Cardiac fibroblast (primary cell): ENCODE results near the gene ENOX1.

Source experiments
- DNase-seq, 2 donors: peaks; one replicate each; pipeline versions ENCODE4 v3.0.0 to v3.0.0-alpha.2; 2010; ENCODE audit warnings: low read depth in 2 of 2
- H3K4me3 ChIP-seq, 2 donors: replicated peaks in 1 of 2; 1 replicate in 1 of 2; 2 replicates in 1 of 2; pipeline ENCODE4 v1.5.1; 2011; ENCODE audit warnings: low read depth in 2 of 2, low read length in 2 of 2, mild to moderate bottlenecking in 2 of 2, moderate library complexity in 1 of 2
- TF ChIP-seq, protein P1 (sequence below): IDR thresholded peaks from one replicate; pipeline ENCODE4 v1.5.1; 2011; ENCODE audit warnings: low read depth, mild to moderate bottlenecking, low read length, inconsistent platforms

Gene ENOX1

DNA sequence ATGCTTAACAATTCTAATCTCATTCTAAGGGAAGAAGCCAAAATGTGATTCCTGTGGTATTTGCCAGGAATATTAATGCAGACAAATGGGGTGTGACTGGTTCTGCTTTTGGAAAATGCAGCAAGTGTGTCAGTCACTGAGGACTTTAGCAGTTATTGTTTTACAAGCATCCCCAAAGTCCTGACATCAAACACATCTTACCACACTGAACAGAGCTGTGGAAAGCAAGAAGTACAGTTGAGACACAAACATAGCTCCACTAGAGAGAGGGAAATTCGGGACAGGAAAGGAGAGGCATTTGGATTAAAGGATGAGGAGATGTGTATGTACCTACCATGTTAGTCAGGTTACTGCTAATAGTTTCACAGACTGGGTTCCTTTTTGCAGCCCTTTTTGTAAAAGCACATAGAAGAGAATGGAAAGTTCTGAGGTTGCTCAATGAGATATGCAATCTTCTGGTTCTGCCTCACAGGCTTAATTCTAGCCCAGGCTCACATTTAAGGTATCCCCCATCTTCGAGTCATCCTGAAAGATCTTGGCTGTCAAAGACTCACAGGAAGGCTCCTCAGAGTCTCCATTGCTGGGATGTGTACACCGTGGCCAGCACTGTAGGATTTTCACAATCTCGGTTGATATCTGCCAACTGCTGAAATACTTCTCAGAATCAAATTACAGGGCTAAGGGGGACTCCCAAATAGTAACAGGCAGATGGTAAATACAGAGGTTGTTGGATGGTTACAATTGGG lies 446.8 kb downstream of the ENOX1 start:
- no peak overlapping the region for H3K4me3 ChIP-seq
- TF ChIP-seq, protein P1, sequence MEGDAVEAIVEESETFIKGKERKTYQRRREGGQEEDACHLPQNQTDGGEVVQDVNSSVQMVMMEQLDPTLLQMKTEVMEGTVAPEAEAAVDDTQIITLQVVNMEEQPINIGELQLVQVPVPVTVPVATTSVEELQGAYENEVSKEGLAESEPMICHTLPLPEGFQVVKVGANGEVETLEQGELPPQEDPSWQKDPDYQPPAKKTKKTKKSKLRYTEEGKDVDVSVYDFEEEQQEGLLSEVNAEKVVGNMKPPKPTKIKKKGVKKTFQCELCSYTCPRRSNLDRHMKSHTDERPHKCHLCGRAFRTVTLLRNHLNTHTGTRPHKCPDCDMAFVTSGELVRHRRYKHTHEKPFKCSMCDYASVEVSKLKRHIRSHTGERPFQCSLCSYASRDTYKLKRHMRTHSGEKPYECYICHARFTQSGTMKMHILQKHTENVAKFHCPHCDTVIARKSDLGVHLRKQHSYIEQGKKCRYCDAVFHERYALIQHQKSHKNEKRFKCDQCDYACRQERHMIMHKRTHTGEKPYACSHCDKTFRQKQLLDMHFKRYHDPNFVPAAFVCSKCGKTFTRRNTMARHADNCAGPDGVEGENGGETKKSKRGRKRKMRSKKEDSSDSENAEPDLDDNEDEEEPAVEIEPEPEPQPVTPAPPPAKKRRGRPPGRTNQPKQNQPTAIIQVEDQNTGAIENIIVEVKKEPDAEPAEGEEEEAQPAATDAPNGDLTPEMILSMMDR: no peak
- no peak for DNase-seq

DNA sequence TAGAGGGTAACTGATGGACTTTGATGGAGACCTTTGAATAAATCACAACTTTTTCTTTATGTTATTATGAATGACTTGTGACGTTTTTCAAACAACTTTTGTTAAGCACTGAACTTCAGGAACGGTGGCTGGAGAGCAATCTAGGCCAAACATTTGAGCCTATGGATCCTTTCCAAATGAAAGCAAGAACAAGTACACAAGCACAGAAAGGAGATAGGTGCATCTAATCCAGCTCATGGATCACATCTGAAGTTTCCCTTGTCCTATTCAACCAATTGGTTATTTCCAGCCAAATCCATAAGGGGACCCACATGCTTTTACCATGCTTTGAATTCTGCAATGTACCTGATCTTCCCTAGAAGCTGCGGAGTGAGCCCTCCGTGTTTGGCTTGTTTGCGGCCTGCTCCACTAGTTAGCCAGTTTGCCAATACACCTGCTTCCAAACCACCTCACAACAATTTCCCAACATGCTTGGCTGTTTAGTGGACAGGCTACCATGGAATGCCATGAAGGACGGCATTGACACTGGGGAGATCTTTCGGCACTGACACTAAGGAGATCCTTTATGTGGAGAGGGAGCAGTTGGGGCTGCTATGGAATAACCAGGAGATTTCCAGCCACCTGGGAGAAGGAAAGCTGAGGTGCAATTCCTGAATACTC lies 447.5 kb downstream of the ENOX1 start:
- H3K4me3 ChIP-seq: no peak overlapping the region
- no peak for DNase-seq
- TF ChIP-seq, protein P1: no peak

DNA sequence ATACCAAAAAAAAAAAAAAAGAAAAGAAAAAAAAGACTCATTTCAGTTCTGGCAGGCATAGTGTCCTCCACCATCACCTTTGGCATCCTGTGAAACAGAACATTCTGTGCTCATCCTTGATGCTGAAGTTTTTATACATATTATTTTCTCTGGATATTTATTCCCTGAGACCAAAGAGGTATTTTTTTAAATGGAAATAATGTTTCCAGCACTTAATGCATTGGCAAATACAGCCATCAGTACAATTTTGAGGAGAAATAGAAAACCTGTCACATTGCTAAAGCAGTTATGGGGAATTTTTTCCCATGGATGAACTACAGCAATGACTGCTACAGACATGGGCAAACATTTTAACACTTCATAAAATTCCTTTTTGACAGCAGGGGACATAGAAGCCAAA lies 451.0 kb downstream of the ENOX1 start:
- TF ChIP-seq, protein P1: no peak
- H3K4me3 ChIP-seq: no peak overlapping the region
- no peak for DNase-seq

DNA sequence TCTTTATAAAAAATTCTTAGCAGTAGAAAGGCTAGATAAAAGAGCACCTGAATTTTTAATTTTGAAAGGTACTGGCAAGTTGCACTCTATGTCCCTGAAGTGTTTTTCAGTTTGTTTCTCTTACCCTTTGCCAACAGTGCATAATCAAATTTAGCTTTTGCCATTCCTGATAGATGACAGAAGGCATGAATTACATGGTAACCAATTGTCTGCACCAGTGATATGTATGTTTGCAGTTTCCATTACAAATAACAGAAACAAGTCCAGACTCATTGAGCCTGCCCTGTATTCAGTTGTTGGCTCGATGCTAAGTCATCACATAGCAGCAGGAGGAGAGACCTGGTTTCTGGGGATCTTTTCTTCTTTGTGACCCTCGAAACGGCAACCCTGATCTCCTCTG lies 453.6 kb downstream of the ENOX1 start:
- H3K4me3 ChIP-seq: no peak overlapping the region
- no peak for DNase-seq

DNA sequence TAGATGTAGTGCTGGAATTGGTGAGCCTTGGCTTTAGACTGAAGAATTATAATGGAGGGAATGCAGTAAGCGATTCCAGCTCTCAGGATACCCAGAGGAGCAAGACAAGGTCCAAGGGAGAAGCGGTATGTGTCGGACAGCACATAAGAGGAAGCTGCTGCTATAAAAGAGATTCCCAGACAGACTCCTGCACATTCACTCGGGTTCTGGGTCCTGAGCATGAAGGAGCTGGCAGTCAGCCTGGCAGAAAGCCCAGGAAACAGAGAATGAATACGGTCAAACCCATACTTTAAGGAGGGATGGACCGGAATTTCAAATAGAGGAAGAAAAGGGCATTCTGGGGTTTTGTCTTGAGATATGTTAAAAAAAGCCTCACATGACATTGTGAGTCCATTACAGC lies 455.1 kb downstream of the ENOX1 start:
- no peak overlapping the region for H3K4me3 ChIP-seq
- DNase-seq: peak; percentile 32 to 66
- TF ChIP-seq, protein P1: no peak

More for the DNA sequence above, 453.6 kb downstream of the ENOX1 start:
- TF ChIP-seq, protein P1: no peak

DNA sequence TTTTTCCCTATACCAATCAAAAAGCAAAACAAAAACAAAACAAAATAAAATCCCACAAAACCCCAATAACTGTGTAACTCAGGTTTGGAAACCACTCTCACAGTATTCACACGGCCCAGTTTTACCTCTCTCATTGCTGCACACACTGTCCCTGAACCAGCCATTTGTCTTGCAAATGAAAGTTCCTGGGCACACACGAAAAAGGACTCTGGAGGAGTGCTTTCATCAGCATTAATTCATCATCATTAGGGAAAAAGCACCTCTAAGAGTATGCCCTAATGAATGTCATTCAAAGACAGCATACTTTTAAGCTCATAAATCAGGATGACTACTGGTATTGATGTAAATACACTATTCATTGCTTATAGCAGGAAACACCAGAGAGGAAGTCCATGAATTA lies 457.1 kb downstream of the ENOX1 start:
- TF ChIP-seq, protein P1: no peak
- no peak for DNase-seq
- no peak overlapping the region for H3K4me3 ChIP-seq

DNA sequence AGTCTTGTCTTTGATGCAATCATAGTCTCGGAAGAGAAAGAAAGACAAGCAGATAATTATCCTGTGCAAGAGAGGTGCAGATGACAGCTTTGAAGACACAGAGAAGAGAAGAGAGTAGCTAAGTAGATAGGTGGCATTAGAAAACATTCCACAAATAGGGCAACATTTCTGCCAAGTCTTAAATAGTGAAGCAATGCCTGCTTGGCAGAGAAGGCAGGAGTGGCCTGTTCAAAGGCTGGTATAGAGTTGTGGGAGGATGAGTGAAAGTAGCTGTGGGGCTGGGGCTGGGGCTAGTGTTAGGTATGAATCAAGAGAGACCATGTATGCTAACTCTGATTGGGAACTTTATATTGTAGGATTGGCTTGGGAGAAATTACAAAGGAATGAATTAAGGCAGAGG lies 457.9 kb downstream of the ENOX1 start:
- no peak for DNase-seq
- H3K4me3 ChIP-seq: no peak overlapping the region
- TF ChIP-seq, protein P1: no peak
